CD1c-positive myeloid dendritic cell (primary cell): ENCODE data around the gene AP2A1.

Experiments used
- DNase-seq: peaks from one replicate; pipeline ENCODE4 v3.0.0-alpha.2; 2016; ENCODE audit errors: extremely low spot score

Gene AP2A1

GRCh38 chr19:49855676-49856573, 89.1 kb downstream of the AP2A1 start:
- no peak for DNase-seq

- DNase-seq, result no peak
Observed at GRCh38 chr19:49856574-49857021, 89.8 kb downstream of the AP2A1 start.
